ENCODE results near the gene PRRX2. TPM values are rescaled to one million over a fixed set of nuclear protein-coding genes. Genes with fewer than 3 reads are reported as not detected.

The PRRX2 gene
- total RNA-seq, 1 donor from 2014 or later = 112 TPM

DNA sequence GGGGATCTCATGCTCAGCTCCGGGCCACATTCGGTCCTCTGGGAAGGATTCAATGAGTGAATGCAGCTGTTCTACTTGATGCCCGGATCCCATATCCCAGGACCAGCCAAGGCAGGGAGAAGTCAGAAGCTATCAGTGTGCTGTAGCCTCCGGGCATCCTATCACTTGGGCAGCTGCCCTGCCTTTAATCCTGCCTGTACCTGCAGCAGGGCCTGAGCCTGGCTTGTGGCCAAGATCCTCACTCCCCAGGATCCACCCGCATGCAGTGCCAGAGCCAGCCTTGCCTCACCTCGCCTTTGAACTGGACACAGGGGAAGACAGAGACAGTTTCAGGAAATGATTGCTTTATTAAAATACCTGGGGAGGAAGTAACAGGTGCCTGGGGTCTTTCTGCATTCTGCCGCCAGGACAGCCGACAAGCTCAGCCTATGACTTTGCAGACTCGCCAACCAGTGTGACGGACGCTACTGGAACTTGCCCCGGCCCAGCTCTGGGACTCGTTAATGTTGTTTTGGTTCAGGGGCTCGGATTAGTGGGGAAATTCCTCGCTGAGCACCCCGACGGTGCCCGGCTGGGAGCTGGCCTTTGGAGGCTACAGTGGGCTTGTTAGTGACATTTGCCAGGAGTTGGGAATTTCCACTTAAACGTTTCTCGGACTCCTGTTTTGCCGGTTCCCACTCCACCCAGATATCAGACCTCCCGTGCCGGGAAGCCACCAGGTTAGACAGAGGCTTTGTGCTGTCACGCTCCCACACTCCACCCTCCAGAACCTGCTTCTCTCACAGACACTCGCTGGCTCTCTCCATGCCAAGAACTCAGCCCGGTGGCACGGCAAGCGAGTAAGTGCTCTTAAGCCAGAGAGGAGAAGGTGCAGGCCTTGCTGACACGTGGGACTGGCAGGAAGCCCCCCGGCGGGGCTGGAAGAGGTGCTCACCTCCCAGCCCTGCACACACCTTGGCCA, 86.7 kb downstream of the PRRX2 start:
- Histone ChIP-seq H3K27me3 (no peaks in the 10 kb centered on the region), H3K27ac (no peak overlapping the region), H3K4me3 (peak overlapping the region; percentile 43 to 49), H3K4me1 (peaks cover 0 to 5% of the 10 kb centered on the region in 2 donors), H3K9me3 (no peaks in the 10 kb centered on the region), H3K36me3 (no peaks in the 10 kb centered on the region)
- intact Hi-C loops (cut with DNase I) = no loop called here
- no peak for TF ChIP-seq CTCF (IDR thresholded peaks at IDR 0.05)
- DNase-seq (ENCODE audit: low spot score in 2 of 2) = no peak

DNA sequence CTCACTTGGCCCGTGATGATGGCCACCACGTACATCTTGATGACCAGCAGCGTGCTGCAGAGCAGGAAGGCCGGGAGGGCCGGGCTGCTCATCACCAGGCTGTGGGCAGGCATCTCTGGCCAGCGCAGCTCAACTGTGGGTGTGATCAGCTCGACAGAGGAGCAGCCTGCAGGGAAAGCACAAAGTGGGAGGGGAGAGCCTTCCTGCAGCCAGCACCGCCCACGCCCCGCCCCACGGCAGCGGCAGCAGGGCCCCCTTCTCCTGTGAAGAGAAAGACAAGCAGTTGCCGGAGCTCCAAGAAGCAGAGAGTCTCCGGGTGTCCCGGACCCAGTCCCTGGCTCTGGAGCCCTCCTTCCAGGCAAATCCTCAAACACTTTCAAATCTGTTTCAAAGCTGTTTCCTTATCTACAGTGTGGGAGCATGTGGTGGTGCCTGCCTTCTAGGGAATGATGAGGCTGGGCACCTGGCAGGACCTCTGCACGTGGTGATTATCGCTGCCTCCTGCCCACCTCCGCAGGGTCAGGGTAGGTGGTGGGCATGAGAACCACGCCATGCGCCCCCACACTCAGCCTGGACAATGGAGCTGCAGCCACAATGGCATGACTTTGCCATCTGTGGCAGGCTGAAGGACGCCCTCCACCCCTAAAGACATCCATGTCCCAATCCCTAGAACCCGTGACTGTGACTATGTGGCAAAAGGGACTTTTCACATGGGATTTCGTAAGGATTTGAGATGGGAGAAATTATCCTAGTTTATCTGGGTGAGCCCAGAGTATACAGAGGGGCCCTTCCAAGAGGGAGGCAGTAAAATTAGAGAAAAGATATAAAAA, 87.7 kb downstream of the PRRX2 start, which contains the start of gene PTGES:
Gene PTGES (minus strand): TSS at position 143 of the 830 bp plus-strand sequence. CDS start 30 bp downstream, at position 113.
- H3K4me3 ChIP-seq = peak within 1 kb of the TSS; percentile 43 to 49
- H3K36me3 ChIP-seq = no peaks in the 10 kb centered on the region
- no peak for TF ChIP-seq CTCF (IDR thresholded peaks at IDR 0.05)
- no peak within 1 kb of the TSS for H3K27ac ChIP-seq
- intact Hi-C loops (cut with DNase I) = no loop called here
- peaks cover 0 to 5% of the 10 kb centered on the region in 2 donors for H3K4me1 ChIP-seq
- peak in 1 of 2 donors; percentile 77 for DNase-seq (ENCODE audit: low spot score in 2 of 2)
- no peaks in the 10 kb centered on the region for H3K9me3 ChIP-seq
- H3K27me3 ChIP-seq = no peaks in the 10 kb centered on the region

DNA sequence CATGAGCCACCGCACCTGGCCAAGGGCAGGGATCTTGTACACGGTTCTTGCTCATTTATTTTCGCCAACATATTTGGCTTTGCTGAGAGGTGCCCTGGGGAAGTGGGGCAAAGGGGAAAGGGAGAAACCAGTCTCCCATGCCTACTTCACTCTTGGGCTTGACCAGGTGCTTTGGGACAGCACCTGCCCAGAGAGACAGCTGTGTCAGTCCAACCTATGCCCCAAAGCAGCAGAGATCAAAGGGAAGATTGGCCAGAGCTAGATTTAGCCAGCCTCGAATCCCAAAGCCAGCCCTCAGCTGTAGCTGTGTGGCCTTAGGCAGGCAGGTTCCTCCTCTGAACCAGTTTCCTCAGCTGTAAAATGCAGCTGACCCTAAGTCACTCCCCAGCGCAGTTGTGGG, 89.7 kb downstream of the PRRX2 start:
- no peak overlapping the region for H3K27ac ChIP-seq
- H3K27me3 ChIP-seq = no peaks in the 10 kb centered on the region
- DNase-seq (ENCODE audit: low spot score in 2 of 2) = no peak
- intact Hi-C loops (cut with DNase I) = no loop called here
- peaks cover 0 to 5% of the 10 kb centered on the region in 2 donors for H3K4me1 ChIP-seq
- H3K36me3 ChIP-seq = no peaks in the 10 kb centered on the region
- no peak for TF ChIP-seq CTCF (IDR thresholded peaks at IDR 0.05)
- no peak overlapping the region for H3K4me3 ChIP-seq
- H3K9me3 ChIP-seq = no peaks in the 10 kb centered on the region

DNA sequence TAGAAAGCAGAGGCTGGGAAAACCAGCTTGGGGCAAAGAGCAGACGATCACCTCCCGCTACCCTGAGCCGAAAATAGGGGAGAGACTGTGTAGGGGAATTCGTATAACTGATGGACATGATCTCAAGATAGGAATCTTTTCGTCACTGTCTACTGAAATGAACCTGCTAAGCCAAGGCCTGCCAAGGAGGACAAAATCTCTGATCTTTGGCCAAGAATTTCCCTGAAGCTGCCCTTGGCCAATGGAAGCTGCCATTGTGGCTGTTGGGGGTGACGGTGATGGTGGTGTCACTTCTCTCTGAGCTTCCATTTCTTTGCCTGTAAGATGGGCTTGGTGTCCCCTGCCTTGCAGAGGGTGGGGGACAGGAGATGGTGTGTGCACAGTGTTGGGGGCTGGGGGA, 90.7 kb downstream of the PRRX2 start:
- DNase-seq (ENCODE audit: low spot score in 2 of 2) = no peak
- no peak for TF ChIP-seq CTCF (IDR thresholded peaks at IDR 0.05)
- no peak overlapping the region for H3K4me3 ChIP-seq
- H3K27me3 ChIP-seq = no peaks in the 10 kb centered on the region
- H3K27ac ChIP-seq = no peak overlapping the region
- intact Hi-C loops (cut with DNase I) = no loop called here
- no peaks in the 10 kb centered on the region for H3K9me3 ChIP-seq
- peaks cover 0 to 5% of the 10 kb centered on the region in 2 donors for H3K4me1 ChIP-seq
- H3K36me3 ChIP-seq = no peaks in the 10 kb centered on the region

- no peak overlapping the region for H3K27ac ChIP-seq
- intact Hi-C loops (cut with DNase I) = no loop called here
- H3K4me3 ChIP-seq = no peak overlapping the region
- no peaks in the 10 kb centered on the region for H3K36me3 ChIP-seq
- TF ChIP-seq CTCF (IDR thresholded peaks at IDR 0.05) = no peak
- peaks cover 0 to 5% of the 10 kb centered on the region in 2 donors for H3K4me1 ChIP-seq
- DNase-seq (ENCODE audit: low spot score in 2 of 2) = no peak
- H3K27me3 ChIP-seq = no peaks in the 10 kb centered on the region
- no peaks in the 10 kb centered on the region for H3K9me3 ChIP-seq
Observed at GRCh38 chr9:129757045-129757444, 91.6 kb downstream of the PRRX2 start.
